LHCN-M2 (cell line): Measurements from ENCODE around the gene LRRC8E. TPM values are rescaled to one million over a fixed set of nuclear protein-coding genes. Genes with fewer than 3 reads are reported as not detected.
A peak's percentile ranks its signal among the peaks of the same experiment; 100 is the strongest.
"Not testable (repeated sequence)": the region's sequence is repeated elsewhere in the genome, so short reads cannot be mapped to it uniquely, and the experiment has no call there.

Source experiments
- DNase-seq: peaks from one replicate; pipeline ENCODE4 v3.0.0-alpha.2; 2012; ENCODE audit warnings: low read depth
- total RNA-seq: library from RNA; depleted of rRNA; stranded (reverse); fragments of >200 nt; gene quantifications from 2 replicates; pipeline ENCODE4 v1.2.3, GENCODE V29; 2014

Gene LRRC8E
- total RNA-seq, 1 experiment from 2014 or later = 1.6 TPM

DNA sequence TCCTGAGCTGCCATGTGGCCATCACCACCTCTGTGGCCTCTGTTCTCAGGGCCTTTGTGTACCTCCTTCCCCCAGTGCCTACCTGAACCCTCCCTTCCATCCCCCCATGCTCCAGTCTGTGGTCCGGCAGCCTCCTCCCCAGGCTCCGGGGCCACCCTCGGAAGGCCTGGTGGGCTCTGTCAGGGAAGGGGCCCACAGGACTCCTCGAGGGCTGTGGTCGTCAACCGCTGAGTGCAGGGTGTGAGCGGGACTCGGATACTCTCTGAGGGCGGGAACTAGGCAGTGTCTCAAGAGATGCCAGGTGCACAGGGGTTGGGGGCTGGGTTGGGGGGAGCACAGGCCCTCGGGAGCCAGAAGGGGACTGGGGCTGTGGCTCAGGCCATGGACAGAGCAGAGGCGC, 19.2 kb downstream of the LRRC8E start:
- DNase-seq = no peak

DNA sequence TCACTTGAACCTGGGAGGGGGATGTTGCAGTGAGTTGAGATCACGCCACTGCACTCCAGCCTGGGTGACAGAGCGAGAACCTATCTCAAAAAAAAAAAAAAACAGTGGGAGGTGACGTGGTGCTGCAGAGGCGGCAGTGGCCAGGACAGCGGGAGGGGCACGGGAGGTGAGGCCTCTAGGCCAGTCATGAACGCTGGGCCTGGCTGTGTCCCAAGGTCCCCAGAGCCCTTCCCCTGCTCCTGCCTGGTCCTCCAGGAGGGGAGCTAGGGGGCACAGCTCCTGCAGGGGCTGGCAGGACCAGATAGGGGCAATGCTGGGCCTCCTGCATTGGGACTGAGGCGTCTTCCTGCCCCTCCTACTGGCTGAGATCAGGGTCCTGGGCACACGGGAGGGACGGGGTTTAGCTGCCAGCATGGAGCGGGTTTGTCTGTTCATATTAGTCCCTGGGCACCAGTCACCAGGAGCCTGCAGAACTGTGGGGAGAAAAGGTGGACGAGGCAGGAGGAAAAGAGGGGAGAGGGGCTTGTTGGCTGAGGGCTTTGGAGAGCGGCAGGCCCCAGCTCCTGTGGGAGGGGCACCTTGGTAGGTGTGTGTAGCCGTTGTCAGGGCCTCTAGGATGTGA, 19.9 kb downstream of the LRRC8E start:
- no peak for DNase-seq

DNA sequence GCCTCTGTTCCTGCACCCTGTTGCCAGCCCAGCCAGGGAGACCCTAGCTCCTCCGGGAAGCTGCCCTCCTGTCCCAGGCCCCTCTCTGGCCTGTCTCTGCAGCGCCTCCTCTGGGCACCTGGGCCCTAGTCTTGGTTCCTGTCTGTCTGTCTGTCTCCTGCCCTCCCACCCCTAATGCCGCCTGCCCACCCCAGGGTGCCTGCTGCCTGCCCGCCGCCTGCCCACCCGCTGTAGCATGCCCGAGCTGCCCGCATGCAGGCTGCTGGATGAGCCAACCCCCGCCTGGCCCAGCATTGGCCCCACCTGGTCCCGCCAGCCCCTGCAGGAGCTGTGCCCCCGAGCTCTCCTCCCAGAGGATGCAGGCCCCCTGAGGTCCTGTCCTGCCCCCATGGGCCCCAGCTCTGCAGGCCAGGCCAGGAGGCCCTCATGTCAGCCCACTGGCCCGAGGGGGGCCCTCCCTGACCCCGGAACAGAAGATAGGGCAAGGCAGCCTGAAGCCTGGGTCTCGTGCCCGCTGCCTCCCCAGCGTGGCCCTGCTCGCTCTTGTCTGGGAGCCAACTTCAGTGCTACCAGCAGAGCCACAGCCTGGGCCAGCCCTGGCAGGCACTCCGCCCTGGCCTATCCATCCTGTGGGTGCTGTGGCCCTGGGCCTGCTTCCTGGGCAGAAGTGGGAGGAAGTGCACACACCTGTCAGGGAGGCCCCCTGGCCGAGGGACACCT, 20.6 kb downstream of the LRRC8E start:
- DNase-seq = no peak

DNA sequence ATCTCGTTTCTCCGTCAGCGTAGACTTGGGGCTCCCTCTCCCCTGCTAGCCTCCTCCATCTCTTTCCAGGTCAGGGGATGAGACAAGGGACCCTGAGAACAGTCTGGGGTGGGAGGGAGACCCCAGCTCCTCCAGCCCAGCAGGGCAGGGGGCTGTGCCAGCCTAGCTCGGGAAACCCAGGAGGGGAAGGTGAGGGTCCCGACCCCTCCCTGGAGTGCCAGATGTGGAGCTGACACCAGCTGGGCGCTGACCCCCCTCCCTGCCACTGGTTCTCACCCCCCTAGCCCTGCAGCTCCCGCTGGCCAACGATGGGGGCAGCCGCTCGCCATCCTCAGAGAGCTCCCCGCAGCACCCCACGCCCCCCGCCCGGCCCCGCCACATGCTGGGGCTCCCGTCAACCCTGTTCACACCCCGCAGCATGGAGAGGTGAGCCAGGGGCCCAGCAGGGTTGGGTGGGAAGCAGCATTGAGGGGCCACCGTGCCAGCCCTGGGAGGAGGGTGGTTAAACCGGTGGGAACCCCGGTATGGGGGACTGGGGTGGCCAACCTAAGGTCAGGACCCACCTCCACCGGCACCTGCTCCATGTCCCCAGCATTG, 21.3 kb downstream of the LRRC8E start:
- DNase-seq = no peak

DNA sequence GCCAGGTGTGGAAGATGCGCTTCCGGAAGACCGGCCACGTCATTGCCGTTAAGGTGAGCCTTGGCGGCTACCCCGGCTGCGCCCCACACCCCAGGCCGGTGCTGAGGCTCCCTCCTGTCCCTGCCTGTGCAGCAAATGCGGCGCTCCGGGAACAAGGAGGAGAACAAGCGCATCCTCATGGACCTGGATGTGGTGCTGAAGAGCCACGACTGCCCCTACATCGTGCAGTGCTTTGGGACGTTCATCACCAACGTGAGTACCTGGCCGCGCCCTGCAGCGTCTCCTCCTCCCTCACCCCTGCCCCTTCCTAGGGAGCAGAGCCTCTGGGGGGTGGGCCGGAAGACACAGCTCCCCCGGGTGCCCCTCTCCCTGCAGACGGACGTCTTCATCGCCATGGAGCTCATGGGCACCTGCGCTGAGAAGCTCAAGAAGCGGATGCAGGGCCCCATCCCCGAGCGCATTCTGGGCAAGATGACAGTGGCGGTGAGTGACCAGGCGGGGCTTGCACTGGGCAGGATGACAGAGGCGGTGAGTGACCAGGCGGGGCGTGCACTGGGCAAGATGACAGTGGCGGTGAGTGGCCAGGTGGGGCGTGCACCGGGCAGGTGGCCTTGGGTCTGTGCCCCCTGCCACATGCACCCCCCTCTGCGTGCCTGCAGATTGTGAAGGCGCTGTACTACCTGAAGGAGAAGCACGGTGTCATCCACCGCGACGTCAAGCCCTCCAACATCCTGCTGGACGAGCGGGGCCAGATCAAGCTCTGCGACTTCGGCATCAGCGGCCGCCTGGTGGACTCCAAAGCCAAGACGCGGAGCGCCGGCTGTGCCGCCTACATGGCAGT, 22.2 kb downstream of the LRRC8E start:
- no peak for DNase-seq

DNA sequence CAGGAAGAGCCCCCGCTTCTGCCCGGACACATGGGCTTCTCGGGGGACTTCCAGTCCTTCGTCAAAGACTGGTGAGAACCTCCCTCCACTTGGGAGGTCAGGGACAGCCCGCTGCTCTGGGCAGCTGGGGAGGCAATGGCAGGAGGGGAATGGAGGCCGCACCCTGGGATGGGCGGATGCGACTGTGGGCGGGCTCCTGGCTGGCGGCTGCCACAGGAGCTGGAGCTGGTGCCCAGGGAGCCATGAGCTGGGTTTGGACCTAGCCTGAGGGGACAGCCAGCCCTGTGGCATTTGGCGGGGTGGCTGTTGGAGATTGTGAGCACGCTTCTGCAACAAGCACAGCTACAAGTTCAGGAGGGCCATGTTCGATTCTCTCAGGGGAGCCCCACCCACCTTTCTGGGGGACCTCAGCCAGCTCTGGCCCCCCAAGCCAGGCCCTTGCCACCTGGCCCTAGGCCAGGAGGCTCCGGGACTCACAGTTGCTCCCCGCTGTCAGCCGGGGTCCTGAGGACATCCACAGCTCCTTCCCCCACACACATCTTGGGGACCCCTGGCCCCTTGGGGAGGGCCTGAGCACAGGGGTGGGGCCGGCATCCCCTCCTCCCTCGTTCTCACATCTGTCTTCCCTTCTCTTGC, 23.3 kb downstream of the LRRC8E start:
- no peak for DNase-seq

DNA sequence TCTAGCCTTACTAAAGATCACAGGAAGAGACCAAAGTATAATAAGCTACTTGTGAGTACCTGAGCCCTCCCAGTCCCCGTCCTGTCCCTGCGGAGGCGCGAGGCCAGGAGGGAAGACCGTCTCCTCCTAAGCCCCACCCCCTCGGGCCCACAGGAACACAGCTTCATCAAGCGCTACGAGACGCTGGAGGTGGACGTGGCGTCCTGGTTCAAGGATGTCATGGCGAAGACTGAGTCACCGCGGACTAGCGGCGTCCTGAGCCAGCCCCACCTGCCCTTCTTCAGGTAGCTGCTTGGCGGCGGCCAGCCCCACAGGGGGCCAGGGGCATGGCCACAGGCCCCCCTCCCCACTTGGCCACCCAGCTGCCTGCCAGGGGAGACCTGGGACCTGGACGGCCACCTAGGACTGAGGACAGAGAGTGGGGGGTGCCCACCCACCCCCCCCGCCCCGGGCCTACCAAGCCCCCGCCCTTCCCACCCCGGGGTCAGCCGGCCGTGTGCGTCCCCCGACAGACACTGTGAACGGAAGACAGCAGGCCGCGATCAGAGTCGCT, 23.9 kb downstream of the LRRC8E start:
- no peak for DNase-seq

DNA sequence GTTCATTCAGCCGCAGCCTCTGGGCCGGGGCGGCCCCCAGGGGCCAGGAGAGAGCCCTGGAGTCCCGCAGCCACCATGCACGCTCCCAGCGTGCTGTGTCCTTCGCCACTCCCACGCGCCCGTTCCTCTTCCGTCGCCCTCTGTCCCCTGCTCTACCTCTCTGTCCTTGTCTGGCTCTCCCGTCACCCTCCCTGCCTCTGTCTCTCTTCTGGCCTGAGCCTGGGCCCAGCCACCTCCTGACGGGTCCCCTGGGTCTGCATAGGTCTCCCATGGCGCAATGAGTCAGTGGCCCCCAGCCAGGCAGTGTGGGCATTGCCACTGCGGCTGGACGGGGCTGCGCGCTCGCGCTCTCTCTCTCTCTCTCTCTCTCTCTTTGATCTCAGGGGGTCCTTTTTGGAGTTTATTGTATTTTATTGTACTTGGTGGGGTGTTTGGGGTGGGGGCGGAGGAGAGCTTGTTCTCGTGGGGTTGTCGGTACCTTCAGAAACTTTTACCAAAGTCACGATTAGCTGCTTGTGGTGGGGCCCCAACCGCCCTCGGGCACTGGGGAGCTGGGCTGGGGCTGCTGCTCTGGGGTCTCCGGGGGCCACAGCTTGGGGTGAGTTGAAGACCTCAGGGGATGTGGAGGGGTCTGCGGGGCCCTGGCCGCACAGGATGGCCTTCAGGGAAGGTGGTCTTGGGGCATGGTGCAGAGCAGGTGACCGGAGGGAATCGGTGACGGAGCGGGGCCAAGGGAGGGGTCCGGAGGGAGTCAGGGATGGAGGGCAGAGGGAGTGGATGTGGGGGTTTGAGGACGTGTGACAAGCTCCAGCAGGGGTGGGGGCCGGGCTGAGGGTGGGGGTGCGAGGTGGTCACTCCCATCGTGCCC, 24.6 kb downstream of the LRRC8E start:
- DNase-seq = no peak

DNA sequence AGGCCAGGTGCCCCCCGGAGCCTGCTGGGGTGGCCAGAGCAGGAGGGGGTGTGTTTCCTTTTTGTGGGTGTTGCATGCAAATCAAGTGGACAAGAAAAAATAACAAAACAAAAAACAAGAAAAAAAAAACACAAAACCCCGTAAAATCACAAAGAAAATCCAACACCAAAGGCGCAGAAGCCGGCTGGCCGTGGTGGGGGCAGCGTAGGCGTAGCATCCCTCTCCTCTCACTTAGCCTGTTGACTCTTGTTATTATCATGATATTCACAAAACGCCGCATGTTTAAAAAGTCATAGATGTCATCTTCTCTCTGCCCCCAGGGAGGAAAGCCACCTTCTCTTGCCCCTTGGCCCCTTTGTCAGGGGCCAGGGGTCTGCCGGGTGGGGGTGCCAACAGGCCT, 25.3 kb downstream of the LRRC8E start:
- DNase-seq = no peak

DNA sequence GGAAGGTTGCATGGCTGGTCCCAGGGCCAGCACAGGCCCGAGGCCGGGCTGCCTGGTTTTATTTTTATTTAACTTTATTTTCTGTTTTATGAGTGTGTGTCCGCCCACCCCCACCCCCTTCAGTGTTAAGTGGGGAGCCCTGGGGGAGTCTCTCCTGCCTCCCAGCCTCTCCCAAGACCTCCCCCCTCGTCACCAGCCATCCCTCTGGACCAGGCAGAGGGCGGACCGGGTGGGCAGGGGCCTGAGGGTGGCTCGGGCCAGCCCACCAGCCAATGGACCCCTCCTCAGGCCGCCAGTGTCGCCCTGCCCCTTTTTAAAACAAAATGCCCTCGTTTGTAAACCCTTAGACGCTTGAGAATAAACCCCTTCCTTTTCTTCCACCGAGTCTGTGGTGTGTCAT, 25.8 kb downstream of the LRRC8E start:
- no peak for DNase-seq

DNA sequence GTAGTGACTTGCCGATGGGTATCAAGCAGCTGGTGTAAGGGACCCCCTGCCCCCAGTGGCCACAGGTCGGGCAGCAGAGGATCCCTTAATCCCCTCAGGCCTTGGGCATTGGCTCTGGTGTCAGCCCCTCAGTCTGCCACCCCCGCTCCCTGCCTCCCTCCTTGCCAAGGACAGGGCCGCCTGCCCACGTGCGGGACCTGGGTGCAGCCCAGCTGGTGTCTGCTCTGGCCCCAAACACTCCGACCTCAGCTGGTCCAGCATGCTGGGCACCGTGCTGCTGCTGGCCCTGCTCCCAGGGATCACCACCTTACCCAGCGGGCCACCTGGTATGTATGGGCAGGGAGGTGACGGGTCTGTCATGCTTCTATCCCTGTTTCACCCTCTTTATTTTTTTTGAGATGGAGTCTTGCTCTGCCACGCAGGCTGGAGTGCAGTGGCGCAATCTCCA, 26.3 kb downstream of the LRRC8E start, which contains the start of gene TGFBR3L:
Gene TGFBR3L (plus strand): TSS at position 233 of the 448 bp plus-strand sequence.
- no peak for DNase-seq

DNA sequence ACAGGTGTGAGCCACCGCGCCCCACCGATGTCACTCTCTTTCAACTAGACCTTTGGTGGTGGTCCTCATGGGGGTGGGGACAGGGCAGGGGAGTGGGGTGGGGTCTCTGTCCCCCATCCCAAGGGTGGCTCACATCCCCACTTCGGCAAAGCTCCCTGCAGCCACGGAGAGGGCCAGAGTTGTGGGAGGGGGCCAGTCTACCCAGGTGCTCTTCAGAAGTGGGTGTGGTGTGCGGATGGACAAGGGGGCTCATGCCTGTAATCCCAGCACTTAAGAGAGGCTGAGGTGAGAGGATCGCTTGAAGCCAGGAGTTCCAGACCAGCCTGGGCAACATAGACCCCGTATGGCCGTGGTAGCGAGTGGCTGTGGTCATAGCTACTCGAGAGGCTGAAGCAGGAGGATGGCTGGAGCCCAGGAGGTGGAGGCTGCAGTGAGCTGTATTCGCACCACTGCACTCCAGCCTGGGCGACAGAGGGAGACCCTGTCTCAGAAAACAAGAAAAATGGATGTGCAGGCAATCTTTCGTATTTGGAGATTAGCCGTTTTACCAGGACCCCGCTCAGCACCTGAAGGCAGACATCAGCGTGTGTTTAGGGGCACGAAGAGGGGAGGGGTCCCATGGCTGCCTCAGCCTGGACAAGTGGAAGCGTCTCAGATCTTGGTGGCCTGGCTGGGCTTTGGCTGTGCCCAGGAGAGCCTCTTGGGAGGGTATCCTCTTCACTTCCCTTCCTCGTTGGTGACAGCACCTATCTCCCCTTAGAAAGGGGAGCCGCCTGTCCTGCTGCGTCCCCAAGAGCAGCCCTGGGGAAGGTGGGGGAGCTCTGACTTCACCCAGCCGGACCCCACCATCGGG, 27.2 kb downstream of the LRRC8E start:
- DNase-seq = no peak

DNA sequence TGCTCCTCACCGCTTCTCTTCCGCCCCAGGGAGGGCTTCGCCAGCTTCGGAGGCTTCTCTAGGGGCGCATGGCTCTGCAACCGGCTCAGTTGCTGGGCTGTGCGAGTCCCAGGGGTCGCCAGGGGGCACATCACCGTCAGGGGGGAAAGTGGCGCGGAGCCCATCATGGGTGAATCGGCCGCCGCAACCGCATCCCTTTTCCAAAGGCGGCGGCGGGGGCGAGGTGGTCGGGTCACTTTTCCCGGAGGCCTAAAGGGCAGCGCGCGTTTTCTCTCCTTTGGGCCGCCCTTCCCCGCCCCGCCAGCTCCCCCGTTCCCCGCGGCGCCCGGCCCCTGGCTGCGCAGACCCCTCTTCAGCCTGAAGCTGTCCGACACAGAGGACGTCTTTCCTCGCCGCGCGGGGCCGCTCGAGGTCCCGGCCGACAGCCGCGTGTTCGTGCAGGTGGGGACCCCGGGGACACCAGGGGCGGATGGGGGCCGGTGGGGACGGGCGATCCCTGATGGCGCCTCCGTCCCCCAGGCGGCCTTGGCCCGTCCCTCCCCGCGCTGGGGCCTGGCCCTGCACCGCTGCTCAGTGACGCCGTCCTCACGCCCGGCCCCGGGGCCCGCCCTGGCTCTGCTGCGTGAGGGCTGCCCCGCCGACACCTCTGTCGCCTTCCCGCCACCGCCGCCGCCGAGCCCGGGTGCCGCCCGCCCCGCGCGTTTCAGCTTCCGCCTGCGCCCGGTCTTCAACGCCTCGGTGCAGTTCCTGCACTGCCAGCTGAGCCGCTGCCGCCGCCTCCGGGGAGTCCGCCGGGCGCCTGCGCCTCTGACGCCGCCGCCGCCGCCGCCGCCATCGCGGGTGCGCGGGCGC, 28.0 kb downstream of the LRRC8E start:
- peak; percentile 22 for DNase-seq

DNA sequence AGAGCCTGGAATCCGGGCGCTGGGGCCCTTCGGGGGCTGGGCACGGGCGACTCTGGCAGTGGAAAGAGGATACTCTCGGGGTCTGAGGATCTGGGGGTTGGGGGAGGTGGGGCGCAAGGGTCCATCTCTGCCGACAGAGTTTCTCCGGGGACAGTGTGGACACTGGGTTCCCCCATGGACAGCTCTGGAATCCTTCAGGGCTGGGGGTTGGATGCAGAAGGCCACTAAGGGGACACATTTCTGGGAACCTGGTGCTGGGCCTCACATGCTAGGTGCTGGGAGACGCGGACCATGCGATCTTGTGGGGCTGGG, 28.6 kb downstream of the LRRC8E start:
- DNase-seq = no peak

DNA sequence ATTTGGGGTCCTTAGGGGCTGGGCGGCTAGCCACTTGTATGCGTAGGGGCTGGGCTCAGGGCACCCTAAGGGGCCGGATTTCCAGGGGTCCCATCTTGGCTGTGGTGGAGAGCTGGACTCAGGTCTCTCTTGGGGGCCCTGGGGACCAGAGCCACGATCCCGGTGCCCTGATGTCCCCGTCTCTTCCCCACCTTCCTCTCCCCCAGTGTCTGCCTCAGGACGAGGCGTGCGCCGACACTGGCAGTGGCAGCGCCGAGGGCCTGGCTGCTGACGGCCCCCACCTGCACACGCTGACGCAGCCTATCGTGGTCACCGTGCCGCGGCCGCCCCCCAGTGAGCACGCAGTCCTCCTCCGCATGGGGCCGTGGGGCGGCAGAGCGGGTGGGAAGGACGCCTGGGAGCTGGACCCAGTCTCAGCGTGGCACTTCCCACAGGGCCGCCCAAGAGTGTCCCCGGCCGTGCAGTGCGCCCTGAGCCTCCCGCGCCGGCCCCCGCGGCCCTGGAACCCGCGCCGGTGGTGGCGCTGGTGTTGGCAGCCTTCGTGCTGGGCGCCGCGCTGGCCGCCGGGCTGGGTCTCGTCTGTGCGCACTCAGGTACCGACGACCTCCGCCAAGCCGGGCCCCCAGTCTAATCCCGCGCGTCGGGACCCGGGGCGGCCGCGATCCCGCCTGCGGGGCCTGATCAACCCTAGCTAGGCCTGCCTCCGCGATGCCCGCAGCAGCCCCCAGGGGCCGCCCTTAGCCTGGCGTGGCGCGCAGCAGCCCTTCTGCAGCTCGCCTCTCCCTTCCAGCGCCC, 29.2 kb downstream of the LRRC8E start:
- DNase-seq = peak; percentile 29

DNA sequence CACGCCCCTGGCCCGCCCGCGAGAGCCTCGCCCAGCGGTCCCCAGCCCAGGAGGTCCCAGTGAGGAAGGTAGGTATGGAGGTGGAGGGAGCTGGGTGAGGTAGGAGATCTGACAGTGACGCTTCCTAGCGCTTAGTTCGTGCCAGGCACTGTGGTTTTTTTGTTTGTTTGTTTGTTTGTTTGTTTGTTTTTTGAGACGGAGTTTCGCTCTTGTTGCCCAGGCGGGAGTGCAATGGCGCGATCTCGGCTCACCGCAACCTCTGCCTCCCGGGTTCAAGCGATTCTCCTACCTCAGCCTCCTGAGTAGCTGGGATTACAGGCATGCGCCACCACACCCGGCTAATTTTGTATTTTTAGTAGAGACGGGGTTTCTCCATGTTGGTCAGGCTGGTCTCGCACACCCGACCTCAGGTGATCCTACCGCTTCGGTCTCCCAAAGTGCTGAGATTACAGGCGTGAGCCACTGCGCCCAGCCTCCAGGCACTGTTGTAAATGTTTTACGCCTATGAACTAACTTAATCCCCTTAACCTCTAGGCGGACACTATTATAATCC, 29.8 kb downstream of the LRRC8E start:
- not testable (repeated sequence) for DNase-seq
